Loucy (cell line): Measurements from ENCODE around the gene PRDM2.

Experiments
- H2AFZ ChIP-seq: fragments of 200-600 bp; sonication (generic); 2 replicates; pipeline ENCODE4 v1.6.0; 2016; ENCODE audit warnings: antibody characterized with exemption, mild to moderate bottlenecking, low read length, moderate library complexity
- H3F3A ChIP-seq: fragments of 200-600 bp; 2 replicates; pipeline ENCODE4 v1.6.0; 2016; ENCODE audit warnings: antibody characterized with exemption, low read depth, mild to moderate bottlenecking
- H3K27me3 ChIP-seq: fragments of 200-600 bp; sonication (generic); 2 replicates; pipeline ENCODE4 v1.6.1; 2014; ENCODE audit warnings: low read length, mild to moderate bottlenecking; ENCODE audit not compliant: insufficient read depth, poor library complexity, severe bottlenecking
- H3K36me3 ChIP-seq: fragments of 200-600 bp; sonication (generic); 2 replicates; pipeline ENCODE4 v1.6.1; 2016; ENCODE audit warnings: low read length; ENCODE audit not compliant: insufficient read depth
- H3K4me1 ChIP-seq: fragments of 200-600 bp; sonication (generic); 2 replicates; pipeline ENCODE4 v1.5.1; 2014; ENCODE audit warnings: low read length, mild to moderate bottlenecking; ENCODE audit not compliant: insufficient read depth, poor library complexity, severe bottlenecking
- H3K4me2 ChIP-seq: fragments of 200-600 bp; sonication (generic); 2 replicates; pipeline ENCODE4 v1.6.0; 2014; ENCODE audit warnings: antibody characterized with exemption, low read length, low read depth, mild to moderate bottlenecking; ENCODE audit not compliant: poor library complexity, severe bottlenecking
- H3K4me3 ChIP-seq: fragments of 200-600 bp; sonication (generic); 2 replicates; pipeline ENCODE4 v1.5.1; 2014; ENCODE audit warnings: low read length, mild to moderate bottlenecking, mixed read lengths; ENCODE audit not compliant: poor library complexity, severe bottlenecking
- H3K79me2 ChIP-seq: fragments of 200-600 bp; sonication (generic); 2 replicates; pipeline ENCODE4 v1.6.1; 2014; ENCODE audit warnings: low read length; ENCODE audit not compliant: insufficient read depth
- H3K9ac ChIP-seq: fragments of 200-600 bp; sonication (generic); 2 replicates; pipeline ENCODE4 v1.6.0; 2014; ENCODE audit warnings: mild to moderate bottlenecking, low read depth, low read length, moderate library complexity; ENCODE audit not compliant: poor library complexity, severe bottlenecking
- H3K9me2 ChIP-seq: fragments of 200-600 bp; sonication (generic); replicated peaks from 2 replicates; pipeline ENCODE4 v1.6.1; 2016; ENCODE audit warnings: low read depth, low read length, mixed read lengths
- H3K9me3 ChIP-seq: fragments of 200-600 bp; sonication (generic); 2 replicates; pipeline ENCODE4 v1.6.1; 2014; ENCODE audit warnings: mild to moderate bottlenecking, antibody characterized with exemption, low read length, low read depth; ENCODE audit not compliant: insufficient read depth
- H4K20me1 ChIP-seq: fragments of 200-600 bp; sonication (generic); 2 replicates; pipeline ENCODE4 v1.6.0; 2014; ENCODE audit warnings: antibody characterized with exemption, low read length, mild to moderate bottlenecking; ENCODE audit not compliant: insufficient read depth, poor library complexity, severe bottlenecking
- EZH2phosphoT487 ChIP-seq: fragments of 200-600 bp; IDR thresholded peaks from 2 replicates; pipeline ENCODE4 v1.6.1; 2018; ENCODE audit warnings: antibody characterized with exemption, mild to moderate bottlenecking, moderate library complexity, borderline replicate concordance
- TF ChIP-seq, protein P1 (sequence below): fragments of 200-600 bp; sonication (generic); conservative IDR thresholded peaks from 2 replicates; pipeline ENCODE4 v1.5.1; 2014; ENCODE audit warnings: mild to moderate bottlenecking, antibody characterized with exemption, low read length

Gene PRDM2

DNA sequence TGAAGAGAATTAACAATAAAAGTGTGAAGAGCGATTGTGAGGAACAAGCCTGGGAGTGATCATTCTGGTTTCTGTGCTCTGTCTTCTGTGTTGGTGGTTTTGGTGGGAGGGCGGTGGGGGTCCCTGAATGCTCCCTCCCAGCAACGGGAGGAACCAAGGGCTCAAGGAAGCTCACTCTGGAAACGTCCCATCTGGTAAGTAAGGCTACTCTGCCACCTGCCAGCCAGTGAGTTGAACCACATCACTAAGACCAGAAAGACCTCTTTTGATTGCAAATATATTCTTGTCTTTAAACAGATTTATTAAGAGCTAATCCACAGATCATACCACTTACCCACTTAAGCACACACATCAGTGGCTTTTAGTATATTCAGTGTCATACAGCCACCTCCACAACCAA, 125.0 kb downstream of the PRDM2 start:
- Histone ChIP-seq H3K4me1 (no peaks in the 10 kb centered on the region), H2AFZ (no peak overlapping the region), H3K9me3 (no peaks in the 10 kb centered on the region), H3K79me2 (no peaks in the 10 kb centered on the region), H3K9me2 (no peaks in the 10 kb centered on the region), H3K4me2 (no peak overlapping the region), H4K20me1 (no peaks in the 10 kb centered on the region), H3K4me3 (no peak overlapping the region), H3K36me3 (peaks cover 10% of the 10 kb centered on the region; the same call in 1 of the 2 replicates), H3K9ac (no peak overlapping the region), H3K27me3 (no peaks in the 10 kb centered on the region), H3F3A (no peaks in the 10 kb centered on the region)
- no peak for TF ChIP-seq EZH2phosphoT487
- TF ChIP-seq, protein P1, sequence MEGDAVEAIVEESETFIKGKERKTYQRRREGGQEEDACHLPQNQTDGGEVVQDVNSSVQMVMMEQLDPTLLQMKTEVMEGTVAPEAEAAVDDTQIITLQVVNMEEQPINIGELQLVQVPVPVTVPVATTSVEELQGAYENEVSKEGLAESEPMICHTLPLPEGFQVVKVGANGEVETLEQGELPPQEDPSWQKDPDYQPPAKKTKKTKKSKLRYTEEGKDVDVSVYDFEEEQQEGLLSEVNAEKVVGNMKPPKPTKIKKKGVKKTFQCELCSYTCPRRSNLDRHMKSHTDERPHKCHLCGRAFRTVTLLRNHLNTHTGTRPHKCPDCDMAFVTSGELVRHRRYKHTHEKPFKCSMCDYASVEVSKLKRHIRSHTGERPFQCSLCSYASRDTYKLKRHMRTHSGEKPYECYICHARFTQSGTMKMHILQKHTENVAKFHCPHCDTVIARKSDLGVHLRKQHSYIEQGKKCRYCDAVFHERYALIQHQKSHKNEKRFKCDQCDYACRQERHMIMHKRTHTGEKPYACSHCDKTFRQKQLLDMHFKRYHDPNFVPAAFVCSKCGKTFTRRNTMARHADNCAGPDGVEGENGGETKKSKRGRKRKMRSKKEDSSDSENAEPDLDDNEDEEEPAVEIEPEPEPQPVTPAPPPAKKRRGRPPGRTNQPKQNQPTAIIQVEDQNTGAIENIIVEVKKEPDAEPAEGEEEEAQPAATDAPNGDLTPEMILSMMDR, result no peak

DNA sequence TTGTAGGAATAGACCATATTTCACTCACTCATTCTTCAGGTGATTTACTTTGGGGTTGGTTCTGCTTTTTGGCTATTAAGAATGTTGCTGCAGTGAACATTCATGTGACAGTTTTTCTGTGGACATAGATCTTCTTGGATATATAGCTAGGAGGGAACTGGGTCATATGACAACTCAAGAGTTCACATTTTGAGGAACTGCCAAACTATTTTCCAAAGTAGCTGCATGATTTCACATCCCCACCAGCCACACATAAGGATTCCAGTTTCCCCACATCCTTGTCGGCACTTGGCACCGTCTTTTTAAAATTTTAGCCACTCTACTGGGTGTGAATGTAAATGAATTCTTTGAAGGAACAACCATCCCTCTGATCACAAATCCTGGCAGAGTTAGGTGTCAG, 126.0 kb downstream of the PRDM2 start:
- Histone ChIP-seq H4K20me1 (no peaks in the 10 kb centered on the region), H3K36me3 (peaks cover 6% of the 10 kb centered on the region; the same call in 1 of the 2 replicates), H3K27me3 (no peaks in the 10 kb centered on the region), H3K4me1 (no peaks in the 10 kb centered on the region), H3F3A (no peaks in the 10 kb centered on the region), H3K9me3 (no peaks in the 10 kb centered on the region), H3K9ac (no peak overlapping the region), H3K4me3 (no peak overlapping the region), H3K79me2 (no peaks in the 10 kb centered on the region), H3K4me2 (no peak overlapping the region), H2AFZ (no peak overlapping the region), H3K9me2 (no peaks in the 10 kb centered on the region)
- TF ChIP-seq EZH2phosphoT487, result no peak
- TF ChIP-seq, protein P1, result no peak

DNA sequence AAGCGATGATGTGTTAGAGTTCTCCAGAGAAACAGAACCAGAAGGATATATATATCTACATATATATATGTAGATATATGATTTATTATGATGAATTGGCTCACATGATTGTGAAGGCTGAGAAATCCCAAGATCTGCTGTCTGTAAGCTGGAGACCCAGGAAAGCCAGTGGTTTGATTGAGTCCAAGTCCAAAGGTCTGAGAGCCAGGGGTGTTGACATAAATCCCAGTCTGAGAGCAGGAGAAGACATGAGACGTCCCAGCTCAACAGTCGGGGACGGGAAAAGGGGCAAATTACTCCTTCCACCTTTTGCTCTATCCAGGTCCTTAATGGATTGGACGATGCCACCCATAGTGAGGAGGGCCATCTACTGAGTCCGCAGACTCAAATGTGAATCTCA, 126.6 kb downstream of the PRDM2 start:
- H3K79me2 ChIP-seq, result no peaks in the 10 kb centered on the region
- H3K27me3 ChIP-seq, result no peaks in the 10 kb centered on the region
- H3K9me3 ChIP-seq, result no peaks in the 10 kb centered on the region
- H3K4me2 ChIP-seq, result no peak overlapping the region
- H3K4me1 ChIP-seq, result no peaks in the 10 kb centered on the region
- H4K20me1 ChIP-seq, result no peaks in the 10 kb centered on the region
- no peak overlapping the region for H3K4me3 ChIP-seq
- no peaks in the 10 kb centered on the region for H3F3A ChIP-seq
- no peak for TF ChIP-seq EZH2phosphoT487
- TF ChIP-seq, protein P1, result no peak
- H3K9ac ChIP-seq, result no peak overlapping the region
- H3K9me2 ChIP-seq, result no peaks in the 10 kb centered on the region
- peaks cover 6% of the 10 kb centered on the region; the same call in 1 of the 2 replicates for H3K36me3 ChIP-seq
- H2AFZ ChIP-seq, result no peak overlapping the region
